ENCODE measurements around the gene PRAMEF1.

The PRAMEF1 gene

DNA sequence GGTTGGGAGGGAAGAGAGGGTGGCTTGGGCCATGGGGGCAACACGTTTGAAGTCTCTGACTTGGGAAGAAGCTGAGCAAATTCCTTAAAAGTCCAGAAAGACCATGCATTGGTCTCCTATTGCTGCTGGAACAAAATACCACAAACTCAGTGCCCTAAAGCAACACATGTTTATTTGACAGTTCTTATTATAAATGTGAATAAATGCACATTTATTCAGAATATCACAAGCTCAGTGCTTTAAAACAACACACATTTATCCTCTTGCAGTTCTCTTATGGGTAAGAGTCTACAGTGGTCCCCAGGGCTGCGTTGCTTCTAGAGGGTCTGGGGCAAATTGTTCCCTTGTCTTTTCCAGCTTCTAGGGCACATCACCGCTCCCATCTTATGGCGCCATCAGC is 27.7 kb upstream of the PRAMEF1 start:
- no peak for TF ChIP-seq CTCF (IDR thresholded peaks at IDR 0.05; ENCODE audit: borderline replicate concordance, control extremely low read depth, extremely low read depth, insufficient read depth, missing control alignments)
- DNase-seq (ENCODE audit: low spot score), result no peak
- in situ Hi-C loops (cut with MboI; ENCODE audit: low sequenced_read_pairs, unreplicated experiment), result no loop called here

DNA sequence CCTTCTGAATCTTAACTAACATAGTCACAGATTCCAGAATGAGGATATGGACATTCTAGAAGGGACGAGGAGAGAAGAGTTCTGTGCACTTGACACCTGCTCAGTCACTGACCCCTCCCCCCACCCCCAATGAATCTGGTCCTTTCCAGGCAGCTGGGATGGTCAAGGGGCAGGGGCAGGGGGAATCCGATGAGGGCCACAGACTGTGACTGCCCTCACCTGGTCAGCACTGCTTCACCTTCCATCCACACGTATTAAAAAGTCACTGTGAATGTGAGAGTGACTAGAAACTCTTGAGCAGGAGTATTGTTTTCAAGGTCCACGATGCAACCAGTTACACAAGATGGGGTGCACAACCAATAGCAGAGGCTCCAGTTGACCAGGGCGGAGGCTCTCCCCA is 27.2 kb upstream of the PRAMEF1 start:
- TF ChIP-seq CTCF (IDR thresholded peaks at IDR 0.05; ENCODE audit: borderline replicate concordance, control extremely low read depth, extremely low read depth, insufficient read depth, missing control alignments), result no peak
- in situ Hi-C loops (cut with MboI; ENCODE audit: low sequenced_read_pairs, unreplicated experiment), result no loop called here
- DNase-seq (ENCODE audit: low spot score), result no peak

DNA sequence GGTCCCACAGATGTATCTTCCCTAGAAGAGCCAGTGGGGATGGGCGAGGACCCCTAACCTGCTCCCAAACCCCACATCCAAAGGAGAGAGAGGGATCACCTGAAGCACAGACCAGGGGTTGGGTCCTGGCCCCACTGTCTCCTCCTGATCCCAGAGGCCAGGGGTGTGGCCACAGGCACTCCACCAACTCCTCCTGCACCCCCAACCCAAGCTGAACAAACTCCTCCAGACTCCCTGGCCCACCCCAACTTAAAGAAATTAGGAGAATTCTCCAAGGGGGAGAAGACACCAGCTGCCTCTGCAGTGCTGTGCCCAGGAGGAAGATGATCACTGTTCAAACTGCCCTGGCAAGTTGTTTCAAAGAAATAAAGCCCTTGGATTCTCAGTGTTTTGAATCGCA is 22.2 kb upstream of the PRAMEF1 start:
- no peak for DNase-seq (ENCODE audit: low spot score)
- no peak for TF ChIP-seq CTCF (IDR thresholded peaks at IDR 0.05; ENCODE audit: borderline replicate concordance, control extremely low read depth, extremely low read depth, insufficient read depth, missing control alignments)
- in situ Hi-C loops (cut with MboI; ENCODE audit: low sequenced_read_pairs, unreplicated experiment), result no loop called here

DNA sequence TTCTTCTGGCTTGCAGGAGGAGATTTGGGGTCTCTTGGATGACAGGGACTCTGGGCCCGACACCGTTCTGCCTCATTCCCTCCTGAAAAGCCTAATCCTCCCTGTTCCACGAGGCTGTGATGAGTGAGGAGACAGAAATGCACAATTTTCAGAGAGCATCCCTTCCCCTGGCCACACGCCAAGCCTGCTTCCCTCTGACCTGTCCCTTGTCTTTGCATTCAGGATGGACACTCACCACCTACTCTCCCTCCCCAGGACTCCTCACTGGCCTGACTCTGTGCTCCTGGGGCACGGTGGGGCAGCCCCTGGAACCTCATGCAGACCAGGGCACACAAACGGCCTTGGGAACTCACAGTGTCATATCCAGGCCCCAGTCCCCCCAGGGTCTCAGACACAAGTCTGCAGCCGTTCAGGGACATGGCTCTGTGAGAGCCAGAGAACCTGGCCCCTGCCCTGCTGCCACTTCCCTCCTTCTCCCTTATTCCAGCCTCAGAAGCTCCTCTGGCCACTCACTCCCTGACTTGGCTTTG is 21.2 kb upstream of the PRAMEF1 start:
- DNase-seq (ENCODE audit: low spot score), result no peak
- TF ChIP-seq CTCF (IDR thresholded peaks at IDR 0.05; ENCODE audit: borderline replicate concordance, control extremely low read depth, extremely low read depth, insufficient read depth, missing control alignments), result no peak
- in situ Hi-C loops (cut with MboI; ENCODE audit: low sequenced_read_pairs, unreplicated experiment), result no loop called here

- no peak for DNase-seq (ENCODE audit: low spot score)
- in situ Hi-C loops (cut with MboI; ENCODE audit: low sequenced_read_pairs, unreplicated experiment), result no loop called here
- no peak for TF ChIP-seq CTCF (IDR thresholded peaks at IDR 0.05; ENCODE audit: borderline replicate concordance, control extremely low read depth, extremely low read depth, insufficient read depth, missing control alignments)
These were observed 20.6 kb upstream of the PRAMEF1 start for GRCh38 chr1:12770620-12771019.

DNA sequence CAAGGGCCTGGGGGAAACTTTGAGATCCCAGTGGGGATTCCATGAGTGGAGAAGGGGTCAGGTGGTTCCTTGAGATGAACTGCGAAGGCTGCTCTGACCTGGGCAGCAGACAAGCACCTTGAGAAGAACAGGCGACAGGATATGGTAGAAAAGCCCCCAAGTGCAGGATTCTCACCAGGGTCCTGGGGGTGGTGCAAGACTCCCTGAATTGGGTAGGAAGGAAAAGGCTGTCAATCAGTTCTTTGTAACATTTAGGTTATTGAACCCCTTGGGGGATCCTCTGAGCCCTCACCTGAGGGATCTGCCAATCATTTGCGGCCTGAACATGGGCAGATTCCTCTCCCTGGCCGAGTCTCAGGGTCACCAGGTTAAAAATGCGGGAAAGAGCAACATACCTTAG is 20.0 kb upstream of the PRAMEF1 start:
- DNase-seq (ENCODE audit: low spot score), result no peak
- no peak for TF ChIP-seq CTCF (IDR thresholded peaks at IDR 0.05; ENCODE audit: borderline replicate concordance, control extremely low read depth, extremely low read depth, insufficient read depth, missing control alignments)

DNA sequence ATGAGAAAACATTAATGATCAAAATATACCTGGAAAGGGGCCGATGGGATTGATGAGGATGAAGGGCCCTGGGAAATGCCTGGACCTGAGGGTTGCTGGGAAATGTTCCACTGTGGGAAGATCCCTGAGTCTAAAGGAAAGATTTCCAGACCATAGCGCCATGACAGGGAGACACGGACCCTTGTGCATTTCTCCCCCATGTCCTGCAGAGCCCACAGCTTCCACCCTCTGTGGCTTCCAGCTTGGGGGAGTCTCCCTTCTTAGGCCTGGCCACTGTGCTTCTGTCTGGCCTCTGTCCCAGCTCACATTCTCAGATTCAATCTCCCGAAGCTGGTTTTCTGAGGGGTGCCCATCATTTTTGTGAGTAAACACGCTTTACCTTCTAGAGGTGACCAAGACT is 18.7 kb upstream of the PRAMEF1 start:
- no peak for TF ChIP-seq CTCF (IDR thresholded peaks at IDR 0.05; ENCODE audit: borderline replicate concordance, control extremely low read depth, extremely low read depth, insufficient read depth, missing control alignments)
- in situ Hi-C loops (cut with MboI; ENCODE audit: low sequenced_read_pairs, unreplicated experiment), result no loop called here
- DNase-seq (ENCODE audit: low spot score), result no peak

More for the DNA sequence above, 20.0 kb upstream of the PRAMEF1 start:
- in situ Hi-C loops (cut with MboI; ENCODE audit: low sequenced_read_pairs, unreplicated experiment), result no loop called here
